SH-SY5Y (cell line): ENCODE results near the gene PRR14.

Source experiments
- GATA2 ChIP-seq: IDR thresholded peaks from 2 replicates; pipeline ENCODE4 v1.6.1; 2011; ENCODE audit warnings: mild to moderate bottlenecking, low read depth, low read length
- GATA3 ChIP-seq: IDR thresholded peaks from 2 replicates; pipeline ENCODE4 v1.6.1; 2011; ENCODE audit warnings: low read depth, mild to moderate bottlenecking, low read length, moderate library complexity

Gene PRR14

GRCh38 chr16:30620169-30620568, 30.6 kb upstream of the PRR14 start:
- TF ChIP-seq GATA3 (no peak), GATA2 (no peak)

GRCh38 chr16:30621765-30622164, 29.0 kb upstream of the PRR14 start:
- TF ChIP-seq GATA3: no peak

GRCh38 chr16:30622455-30623032, 28.2 kb upstream of the PRR14 start:
- no peak for TF ChIP-seq GATA3
- TF ChIP-seq GATA2: no peak

GRCh38 chr16:30623536-30624283, 27.1 kb upstream of the PRR14 start:
- no peak for TF ChIP-seq GATA2
- no peak for TF ChIP-seq GATA3

- TF ChIP-seq GATA2 (no peak), GATA3 (no peak)
Measured at GRCh38 chr16:30626236-30626635, 24.5 kb upstream of the PRR14 start.

- TF ChIP-seq GATA3: no peak
- no peak for TF ChIP-seq GATA2
Measured at GRCh38 chr16:30628628-30629540, 21.9 kb upstream of the PRR14 start.

GRCh38 chr16:30633526-30633925, 17.2 kb upstream of the PRR14 start:
- TF ChIP-seq GATA3: no peak
- TF ChIP-seq GATA2: no peak

- TF ChIP-seq GATA3 (no peak), GATA2 (no peak)
Measured at GRCh38 chr16:30636599-30636998, 14.2 kb upstream of the PRR14 start.

GRCh38 chr16:30637944-30638343, 12.8 kb upstream of the PRR14 start:
- no peak for TF ChIP-seq GATA3
- no peak for TF ChIP-seq GATA2

GRCh38 chr16:30641378-30641982, 9.3 kb upstream of the PRR14 start:
- TF ChIP-seq GATA3: no peak
- TF ChIP-seq GATA2: no peak

GRCh38 chr16:30644334-30644830, 6.4 kb upstream of the PRR14 start:
- TF ChIP-seq GATA3 (no peak), GATA2 (no peak)

- TF ChIP-seq GATA3 (no peak), GATA2 (no peak)
Measured at GRCh38 chr16:30645727-30646126, 5.0 kb upstream of the PRR14 start.

GRCh38 chr16:30647274-30647571, 3.5 kb upstream of the PRR14 start:
- no peak for TF ChIP-seq GATA2
- no peak for TF ChIP-seq GATA3

- no peak for TF ChIP-seq GATA3
- TF ChIP-seq GATA2: no peak
Measured at GRCh38 chr16:30649725-30650368, 913 bp upstream of the PRR14 start.
